Aorta (tissue), 5 donors: ENCODE results near the gene BICRAL. TPM values are rescaled to one million over a fixed set of nuclear protein-coding genes. Genes with fewer than 3 reads are reported as not detected.
"Not testable (repeated sequence)": the region's sequence is repeated elsewhere in the genome, so short reads cannot be mapped to it uniquely, and the experiment has no call there.

Source experiments
- ATAC-seq: fragments of 200-7000 bp; cut with Tn5 transposase; one replicate; pipeline ENCODE4 v1.9.1; 2022; ENCODE audit warnings: moderate library complexity; ENCODE audit not compliant: low FRiP score
- DNase-seq, 2 donors: peaks; one replicate each; pipeline ENCODE4 v3.0.0-alpha.2; 2020
- H3K27ac ChIP-seq, 2 donors: one replicate each; pipeline ENCODE4 v1.5.1; 2013; ENCODE audit warnings: low read length in 2 of 2, mild to moderate bottlenecking in 2 of 2, moderate library complexity in 2 of 2, control low read depth in 1 of 2, inconsistent platforms in 1 of 2, low read depth in 1 of 2
- H3K27me3 ChIP-seq, 2 donors: one replicate each; pipeline ENCODE4 v1.6.1; 2013; ENCODE audit warnings: control low read depth in 1 of 2, low read length in 1 of 2, mild to moderate bottlenecking in 1 of 2, moderate library complexity in 1 of 2; ENCODE audit not compliant: insufficient read depth in 2 of 2, control insufficient read depth in 1 of 2
- H3K36me3 ChIP-seq, 2 donors: one replicate each; pipeline ENCODE4 v1.6.1; 2013; ENCODE audit warnings: control low read depth in 1 of 2, low read length in 1 of 2, mild to moderate bottlenecking in 1 of 2; ENCODE audit not compliant: insufficient read depth in 2 of 2, control insufficient read depth in 1 of 2
- H3K4me1 ChIP-seq, 2 donors: one replicate each; pipeline ENCODE4 v1.6.1; 2013; ENCODE audit warnings: low read length in 2 of 2, control low read depth in 1 of 2, mild to moderate bottlenecking in 1 of 2, moderate library complexity in 1 of 2; ENCODE audit not compliant: insufficient read depth in 2 of 2, control insufficient read depth in 1 of 2
- H3K4me3 ChIP-seq, 2 donors: one replicate each; pipeline ENCODE4 v1.5.1; 2013; ENCODE audit warnings: low read length in 2 of 2, control low read depth in 1 of 2, mild to moderate bottlenecking in 1 of 2
- H3K9me3 ChIP-seq: one replicate; pipeline ENCODE4 v1.6.1; 2013; ENCODE audit warnings: mild to moderate bottlenecking, low read length; ENCODE audit not compliant: control insufficient read depth
- WGBS, 2 donors: extraction: QIAGEN DNeasy Blood & Tissue Kit; methylation state at CpG; one replicate each; pipeline ENCODE4 v1.1.7; 2013; 5-methylcytosine and 5-hydroxymethylcytosine counted together
- intact Hi-C, 2 donors: fragments of 100-400 bp; cut with DNase I; formaldehyde crosslinking; loops; one replicate each; pipeline versions ENCODE4 v1.14.2 to v1.15.0; 2022
- polyA plus RNA-seq, 2 donors: library from polyadenylated mRNA; stranded (reverse); fragments of 200-250 nt; gene quantifications; one replicate each; pipeline ENCODE4 v1.2.3, GENCODE V29; 2013
- total RNA-seq, 2 donors: library from RNA; stranded (reverse); fragmentation: NEBNext Ultra II Directional; extraction: Animal tissue kit (Norgen Biotek cat#: 25700); gene quantifications; one replicate each; pipeline ENCODE4 v1.2.1, GENCODE V29; 2021
- donor health status: healthy with polysubstance abuse.
- donor health status: Bipolar disorder and iron deficiency.
- donor health status: DM: no; HTN: no; CAD: no.
- donor health status: DM: no; HTN: no; CAD: no.
- donor health status: DM: yes; HTN: yes; CAD: no.

BICRAL gene
- total and polyA plus RNA-seq, 4 donors, result 4.8 to 21.1 (median 11.5) TPM

GRCh38 chr6:42813906-42814444 is 32.1 kb downstream of the BICRAL start:
- ATAC-seq, result no peak
- no peak overlapping the region for H3K27ac ChIP-seq
- intact Hi-C loops, result no loop called here
- no peaks in the 10 kb centered on the region for H3K36me3 ChIP-seq
- H3K9me3 ChIP-seq, result no peaks in the 10 kb centered on the region
- no peak for DNase-seq
- no peak overlapping the region for H3K4me3 ChIP-seq
- no peaks in the 10 kb centered on the region for H3K27me3 ChIP-seq
- WGBS, 2 donors, result 83 to 87% methylated on average over 5 of the region's 5 CpGs
- no peaks in the 10 kb centered on the region for H3K4me1 ChIP-seq

- DNase-seq, intact Hi-C loops, H3K4me1 ChIP-seq, H3K27me3 ChIP-seq, H3K36me3 ChIP-seq, H3K27ac ChIP-seq, ATAC-seq, H3K9me3 ChIP-seq, H3K4me3 ChIP-seq: not testable (repeated sequence)
- 93 to 94% methylated on average over 8 of the region's 8 CpGs for WGBS, 2 donors
Measured at GRCh38 chr6:42815726-42816125, 33.9 kb downstream of the BICRAL start.

DNA sequence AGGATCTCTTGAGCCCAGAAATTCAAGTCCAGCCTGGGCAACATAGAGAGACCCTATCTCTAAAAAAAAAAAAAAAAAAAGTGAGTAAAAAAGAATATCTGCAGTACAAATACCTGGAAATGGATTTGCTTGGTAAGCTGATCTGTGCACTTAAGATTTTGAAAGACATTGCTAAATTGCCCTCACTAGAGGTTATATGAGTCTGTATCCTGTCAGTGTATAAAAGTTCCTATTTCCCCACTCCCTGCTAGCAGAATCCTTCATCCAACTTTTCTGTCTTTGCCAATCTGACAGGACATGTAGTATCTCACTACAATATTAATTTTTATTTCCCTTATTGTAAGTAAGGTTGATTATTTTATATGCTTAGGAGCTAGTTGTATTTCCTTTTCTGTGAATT is 36.1 kb downstream of the BICRAL start:
- Histone ChIP-seq H3K27ac (no peak overlapping the region), H3K9me3 (no peaks in the 10 kb centered on the region), H3K4me1 (peaks cover 0 to 4% of the 10 kb centered on the region in 2 donors), H3K4me3 (no peak overlapping the region), H3K36me3 (no peaks in the 10 kb centered on the region), H3K27me3 (no peaks in the 10 kb centered on the region)
- DNase-seq (no peak), ATAC-seq (no peak)
- intact Hi-C loops, result no loop called here

DNA sequence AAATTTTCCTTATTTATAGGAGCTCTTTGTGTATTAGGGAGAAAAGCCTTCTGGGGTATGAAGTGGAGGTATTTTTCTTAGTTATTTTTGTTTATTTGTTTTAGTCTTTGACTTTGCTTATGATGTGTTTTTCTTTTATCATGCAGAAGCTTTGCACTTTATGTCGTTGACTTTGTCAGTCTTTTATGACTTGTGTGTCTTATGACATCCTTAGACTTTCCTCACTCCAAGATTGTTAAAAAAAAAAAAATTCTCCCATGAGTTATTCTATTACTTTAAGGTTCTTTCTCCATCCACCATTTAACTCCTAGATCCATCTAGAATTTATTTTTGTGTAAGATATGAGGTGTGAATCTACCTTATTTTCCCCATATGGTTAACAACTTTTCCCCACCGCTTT is 36.6 kb downstream of the BICRAL start:
- Histone ChIP-seq H3K4me1 (peaks cover 0 to 4% of the 10 kb centered on the region in 2 donors), H3K9me3 (no peaks in the 10 kb centered on the region), H3K27me3 (no peaks in the 10 kb centered on the region), H3K27ac (no peak overlapping the region), H3K36me3 (no peaks in the 10 kb centered on the region), H3K4me3 (no peak overlapping the region)
- intact Hi-C loops, result no loop called here
- DNase-seq (no peak), ATAC-seq (no peak)
- 91 to 94% methylated on average over 2 of the region's 2 CpGs for WGBS, 2 donors

- WGBS, 2 donors, result 72 to 78% methylated on average over 3 of the region's 3 CpGs
- Histone ChIP-seq H3K27me3 (no peaks in the 10 kb centered on the region), H3K27ac (no peak overlapping the region), H3K4me3 (no peak overlapping the region), H3K4me1 (peaks cover 0 to 4% of the 10 kb centered on the region in 2 donors), H3K9me3 (no peaks in the 10 kb centered on the region), H3K36me3 (no peaks in the 10 kb centered on the region)
- ATAC-seq, result no peak
- no peak for DNase-seq
- intact Hi-C loops, result no loop called here
Measured at GRCh38 chr6:42818878-42819277, 37.0 kb downstream of the BICRAL start.

DNA sequence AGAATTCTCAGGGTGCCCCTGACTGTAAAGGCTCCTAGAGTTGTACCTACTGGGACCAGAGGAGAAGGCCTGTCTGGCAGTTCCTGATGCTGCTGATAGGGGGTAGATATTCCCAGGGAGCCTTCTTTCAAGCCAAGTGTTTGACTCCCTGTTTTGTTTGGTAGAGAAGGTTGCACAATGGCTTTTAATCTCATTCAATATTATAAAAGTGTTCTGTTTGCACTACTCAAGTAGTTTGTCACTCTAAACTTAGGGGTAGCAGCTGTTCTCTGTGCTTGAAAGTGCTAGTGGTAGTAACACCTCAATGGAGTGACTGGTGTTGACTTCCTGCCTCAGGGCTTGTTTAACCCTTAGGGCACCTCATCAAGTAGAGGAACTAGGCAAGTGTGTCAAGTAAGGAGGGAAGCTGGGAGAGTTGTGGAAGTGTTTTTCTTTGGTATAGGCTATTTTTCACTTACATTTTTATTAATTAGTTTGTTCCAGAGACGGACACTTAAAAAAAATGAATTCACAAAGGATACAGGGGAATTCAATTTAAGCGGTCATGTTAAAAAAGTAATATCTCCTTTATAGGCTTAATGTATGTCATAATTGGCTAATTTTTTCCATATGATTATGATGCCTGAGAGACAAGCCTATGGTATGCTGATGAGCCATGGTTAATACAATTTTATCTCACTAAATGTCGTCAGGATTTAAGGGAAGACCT is 38.1 kb downstream of the BICRAL start:
- ATAC-seq, result peak; percentile 62
- H3K4me1 ChIP-seq, result peaks cover 0 to 4% of the 10 kb centered on the region in 2 donors
- H3K9me3 ChIP-seq, result no peaks in the 10 kb centered on the region
- DNase-seq, result no peak
- 86 to 87% methylated on average over 3 of the region's 3 CpGs for WGBS, 2 donors
- no peaks in the 10 kb centered on the region for H3K36me3 ChIP-seq
- intact Hi-C loops, result loop anchor here in 1 of 2 donors (5.0 kb wide), 1 partner anchor 33 kb away; no protein-coding TSS in a partner anchor
- H3K4me3 ChIP-seq, result no peak overlapping the region
- no peaks in the 10 kb centered on the region for H3K27me3 ChIP-seq
- H3K27ac ChIP-seq, result peak overlapping the region; percentile 15 to 69

GRCh38 chr6:42820512-42821340 is 38.9 kb downstream of the BICRAL start:
- Histone ChIP-seq H3K36me3 (no peaks in the 10 kb centered on the region), H3K27me3 (no peaks in the 10 kb centered on the region), H3K4me1 (peaks cover 0 to 4% of the 10 kb centered on the region in 2 donors), H3K27ac (peak overlapping the region; percentile 69 to 89), H3K4me3 (no peak overlapping the region), H3K9me3 (no peaks in the 10 kb centered on the region)
- whole genome bisulfite sequencing, 2 donors, result 15% methylated on average over 10 of the region's 10 CpGs
- ATAC-seq, result peak; percentile 82
- DNase-seq, result peak in 1 of 2 donors; percentile 42
- intact Hi-C loops, result loop anchor here in 1 of 2 donors (5.0 kb wide), 1 partner anchor 33 kb away; no protein-coding TSS in a partner anchor

GRCh38 chr6:42821341-42821668 is 39.5 kb downstream of the BICRAL start:
- Histone ChIP-seq H3K27ac (peak overlapping the region; percentile 63 to 89), H3K4me1 (peaks cover 0 to 4% of the 10 kb centered on the region in 2 donors), H3K9me3 (no peaks in the 10 kb centered on the region), H3K27me3 (no peaks in the 10 kb centered on the region), H3K36me3 (no peaks in the 10 kb centered on the region), H3K4me3 (no peak overlapping the region)
- DNase-seq (no peak), ATAC-seq (no peak)
- WGBS, 2 donors, result 6 to 17% methylated on average over 3 of the region's 3 CpGs
- intact Hi-C loops, result loop anchor here in 1 of 2 donors (5.0 kb wide), 1 partner anchor 34 kb away; no protein-coding TSS in a partner anchor
